Camera-type eye (tissue), 1 donor: ENCODE results near the gene CGB7. TPM values are rescaled to one million over a fixed set of nuclear protein-coding genes. Genes with fewer than 3 reads are reported as not detected.

Experiments
- total RNA-seq: library from RNA; depleted of rRNA; stranded (reverse); fragments of >200 nt; gene quantifications from one replicate; pipeline ENCODE4 v1.2.3, GENCODE V29; 2014

The CGB7 gene
- not detected for total RNA-seq

DNA sequence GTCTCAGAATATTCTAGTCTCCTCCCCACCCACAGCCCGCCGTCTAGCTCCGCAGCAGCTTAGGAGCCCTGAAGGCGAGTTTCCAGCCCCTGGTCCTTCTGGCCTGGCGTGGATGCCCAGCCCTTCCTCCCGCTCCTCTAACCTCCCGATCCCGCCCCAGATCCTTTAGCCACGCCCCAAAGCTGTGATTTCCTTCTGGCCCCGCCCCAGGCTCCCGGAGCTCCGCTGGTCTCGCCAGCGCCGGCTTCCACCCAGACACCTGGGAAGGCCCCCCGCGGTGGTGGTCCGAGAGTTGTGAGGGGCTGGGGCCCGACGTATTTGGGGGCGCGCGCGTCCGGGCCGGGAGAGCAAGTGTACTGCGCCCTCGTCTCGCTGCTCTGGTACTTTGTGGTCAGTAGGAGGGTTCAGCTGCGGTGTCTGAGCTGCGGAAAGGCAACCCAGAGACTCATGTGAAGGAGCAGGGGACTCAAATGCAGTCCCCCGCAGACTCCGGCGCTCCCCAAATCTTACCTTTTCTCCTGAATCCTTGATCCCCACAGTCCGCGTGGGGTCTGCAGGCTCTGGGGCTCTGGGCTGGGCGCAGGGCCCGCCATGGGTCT lies at the start of gene CGB7:
TSS of gene CGB7 (minus strand) at position 114 of the 599 bp plus-strand sequence. CDS start 2,374 bp downstream, outside the sequence.

DNA sequence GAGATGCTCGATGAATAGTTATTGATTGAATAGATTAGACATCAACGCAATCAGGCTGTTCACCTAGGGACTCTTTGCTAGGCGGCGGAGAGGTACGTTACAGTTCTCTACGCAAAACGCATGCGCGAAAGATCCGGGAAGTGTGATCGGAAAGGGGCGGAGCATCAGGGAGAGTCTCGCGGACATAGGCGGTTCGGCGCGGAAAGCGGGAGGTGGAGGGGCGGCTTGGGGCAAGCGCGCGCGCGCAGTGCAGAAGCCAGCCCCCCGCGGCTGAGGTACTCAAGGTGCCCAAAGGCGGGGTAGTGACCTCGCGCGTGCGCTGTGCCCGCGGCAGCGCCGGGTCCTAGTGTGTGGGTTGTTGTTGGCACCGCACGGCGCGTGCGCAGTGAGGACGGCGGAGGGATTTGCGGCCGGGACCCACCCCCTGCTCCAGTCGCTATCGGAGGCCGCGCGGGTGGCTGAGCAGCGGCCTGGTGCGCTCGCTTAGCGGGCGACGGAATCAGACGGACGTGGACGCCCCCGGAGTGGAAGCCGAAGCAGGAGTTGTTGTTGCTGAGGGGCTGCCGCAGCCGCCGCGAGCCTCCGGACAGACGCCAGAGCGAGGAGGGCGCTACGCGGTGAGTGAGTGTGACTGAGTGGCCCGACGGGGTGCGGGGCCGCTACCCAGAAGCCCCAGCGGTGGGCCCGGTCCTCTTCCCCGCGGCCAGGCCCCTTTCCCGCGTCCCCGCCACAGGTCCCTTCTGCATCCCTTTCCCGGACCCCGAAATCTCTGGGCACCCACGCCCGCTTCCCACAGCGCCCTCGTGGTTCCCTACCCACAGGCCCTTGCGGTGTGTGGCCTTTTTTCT lies 27.7 kb upstream of the CGB7 start, which contains the start of gene SNRNP70:
TSS of gene SNRNP70 (plus strand) at position 432 of the 848 bp plus-strand sequence. CDS start 964 bp downstream, outside the sequence.

DNA sequence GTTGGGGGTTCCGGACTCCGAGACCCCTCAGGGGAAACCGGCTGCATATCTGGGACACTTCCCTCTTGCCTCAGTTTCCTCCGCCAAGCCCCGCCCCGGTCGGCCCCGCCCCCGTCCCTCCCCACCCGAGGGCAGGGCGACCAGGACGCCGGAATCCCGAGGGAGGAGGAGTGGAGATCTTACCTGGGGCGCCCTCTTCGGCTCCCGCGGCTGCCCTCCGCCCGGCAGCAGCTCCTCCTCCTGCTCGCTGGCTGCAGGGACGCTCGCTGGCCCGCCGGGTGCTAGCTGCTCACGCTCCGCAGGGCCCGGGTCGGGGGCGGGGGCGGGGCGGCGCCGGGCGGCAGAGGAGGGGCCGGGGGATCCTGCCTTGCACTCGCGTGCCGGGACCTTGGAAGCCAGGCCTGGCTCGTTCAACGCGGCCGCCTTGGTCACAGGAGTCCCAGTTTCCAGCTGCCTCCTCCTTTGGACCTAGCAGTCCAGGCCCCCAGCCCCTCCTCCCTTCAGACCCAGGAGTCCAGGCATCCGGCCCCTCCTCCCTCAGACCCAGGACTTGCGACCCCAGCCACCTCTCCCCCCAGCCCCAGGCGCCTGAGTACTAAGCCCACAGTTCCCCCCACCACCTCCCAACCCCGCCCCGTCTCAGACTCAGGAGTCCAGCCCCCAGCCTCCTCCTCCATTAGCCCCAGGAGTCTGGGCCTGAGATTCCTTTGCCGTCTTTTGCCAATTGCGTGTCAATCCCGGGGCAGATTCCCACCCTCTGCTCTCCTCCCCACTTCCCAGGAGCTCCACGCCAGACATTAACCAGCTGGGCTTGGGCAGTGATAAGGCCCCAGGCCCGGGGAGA lies 7.4 kb upstream of the CGB7 start, which contains the start of gene NTF4:
TSS of gene NTF4 (minus strand) at position 51 of the 844 bp plus-strand sequence. CDS start 2,821 bp downstream, outside the sequence.

DNA sequence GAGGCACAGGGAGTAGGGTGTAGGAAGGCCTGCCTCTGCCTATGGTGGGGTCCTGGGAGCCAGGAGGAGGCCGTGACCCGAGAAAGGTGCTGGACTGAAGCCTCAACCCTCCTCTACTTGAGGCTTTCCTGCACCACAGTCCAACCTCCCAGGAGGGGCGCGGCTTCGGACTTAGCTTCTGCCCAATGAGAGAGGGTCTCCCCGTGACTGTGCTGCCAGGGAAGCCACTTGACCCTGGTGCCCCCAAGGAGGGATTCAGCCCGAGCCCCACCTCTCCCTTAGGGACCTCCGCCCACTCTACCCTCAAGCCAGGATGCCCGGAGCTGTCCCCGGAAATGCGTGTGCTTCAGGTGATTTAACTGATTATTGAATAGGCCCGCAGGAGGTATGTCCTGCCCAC lies 8.5 kb downstream of the CGB7 start, which contains the start of gene CGB8:
TSS of gene CGB8 (minus strand) at position 101 of the 400 bp plus-strand sequence. CDS start 372 bp downstream, outside the sequence.

GRCh38 chr19:49043548-49043947 lies 14.0 kb downstream of the CGB7 start, which contains the start of gene CGB5:
Gene CGB5, plus strand, starts transcription at chr19:49043848. Its CDS starts 362 bp downstream, at chr19:49044210.

GRCh38 chr19:49036815-49037214 lies 20.7 kb downstream of the CGB7 start, which contains the start of gene CGB1:
Gene CGB1, minus strand, starts transcription at chr19:49036895. Its CDS starts 184 bp downstream, at chr19:49036711.

DNA sequence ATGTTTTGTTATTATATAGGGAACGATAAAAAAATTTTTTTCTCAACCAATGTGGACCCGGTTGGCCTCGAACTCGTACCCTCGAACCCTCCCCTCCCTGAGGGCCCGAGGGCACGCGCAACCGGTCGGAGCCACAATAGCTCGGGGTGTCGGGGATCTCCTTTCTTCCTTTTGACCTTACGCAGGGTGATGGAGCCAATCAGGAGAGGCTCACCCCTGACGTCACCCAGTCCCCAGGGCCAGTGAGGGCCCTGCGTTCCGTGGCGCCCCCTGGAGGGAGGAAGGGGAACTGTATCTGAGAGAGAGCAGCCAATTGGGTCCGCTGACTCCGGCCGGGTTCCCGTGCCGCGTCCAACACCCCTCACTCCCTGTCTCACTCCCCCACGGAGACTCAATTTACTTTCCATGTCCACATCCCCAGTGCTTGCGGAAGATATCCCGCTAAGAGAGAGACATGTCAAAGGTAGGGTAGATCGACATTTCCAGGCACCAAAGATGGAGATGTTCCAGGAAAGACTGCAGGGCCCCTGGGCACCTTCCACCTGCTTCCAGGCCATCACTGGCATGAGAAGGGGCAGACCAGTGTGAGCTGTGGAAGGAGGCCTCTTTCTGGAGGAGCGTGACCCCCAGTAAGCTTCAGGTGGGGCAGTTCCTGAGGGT lies 25.8 kb downstream of the CGB7 start, which contains the start of gene CGB2:
TSS of gene CGB2 (plus strand) at position 249 of the 660 bp plus-strand sequence. CDS start at position 455, 206 bp downstream.

DNA sequence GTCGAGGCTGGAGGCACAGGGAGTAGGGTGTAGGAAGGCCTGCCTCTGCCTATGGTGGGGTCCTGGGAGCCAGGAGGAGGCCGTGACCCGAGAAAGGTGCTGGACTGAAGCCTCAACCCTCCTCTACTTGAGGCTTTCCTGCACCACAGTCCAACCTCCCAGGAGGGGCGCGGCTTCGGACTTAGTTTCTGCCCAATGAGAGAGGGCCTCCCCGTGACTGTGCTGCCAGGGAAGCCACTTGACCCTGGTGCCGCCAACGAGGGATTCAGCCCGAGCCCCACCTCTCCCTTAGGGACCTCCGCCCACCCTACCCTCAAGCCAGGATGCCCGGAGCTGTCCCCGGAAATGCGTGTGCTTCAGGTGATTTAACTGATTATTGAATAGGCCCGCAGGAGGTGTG lies 33.3 kb downstream of the CGB7 start, which contains the start of gene CGB3:
TSS of gene CGB3 (minus strand) at position 101 of the 400 bp plus-strand sequence. CDS start 362 bp downstream, outside the sequence.

GRCh38 chr19:49017041-49017665 lies 40.4 kb downstream of the CGB7 start, which contains the start of gene LHB:
Gene LHB, minus strand, starts transcription at chr19:49017091. Its CDS starts 10 bp downstream, at chr19:49017081.

Other genes with a start within 250 kb of the CGB7 start
- 27.3 TPM for gene BCAT2, start 246.7 kb downstream of the CGB7 start, total RNA-seq
- 13.8 TPM for gene HSD17B14, start 221.3 kb downstream of the CGB7 start, total RNA-seq
- 10.8 TPM for gene PLEKHA4, start 189.1 kb downstream of the CGB7 start, total RNA-seq
- gene PPP1R15A, start 185.3 kb downstream of the CGB7 start, total RNA-seq, result 42.4 TPM
- gene TULP2, start 159.0 kb downstream of the CGB7 start, total RNA-seq, result 0.22 TPM
- 153 TPM for gene NUCB1, start 157.4 kb downstream of the CGB7 start, total RNA-seq
- gene DHDH, start 124.0 kb downstream of the CGB7 start, total RNA-seq, result not detected
- gene BAX, start 102.9 kb downstream of the CGB7 start, total RNA-seq, result 24.8 TPM
- gene FTL, start 92.4 kb downstream of the CGB7 start, total RNA-seq, result 1,146 TPM
- 47.8 TPM for gene GYS1, start 64.4 kb downstream of the CGB7 start, total RNA-seq
- 93.5 TPM for gene RUVBL2, start 63.9 kb downstream of the CGB7 start, total RNA-seq
- not detected for gene LHB, start 40.7 kb downstream of the CGB7 start, total RNA-seq
- not detected for gene CGB3, start 33.4 kb downstream of the CGB7 start, total RNA-seq
- gene CGB2, start 25.9 kb downstream of the CGB7 start, total RNA-seq, result not detected
- gene CGB1, start 20.9 kb downstream of the CGB7 start, total RNA-seq, result not detected
- gene CGB5, start 13.9 kb downstream of the CGB7 start, total RNA-seq, result not detected
- gene CGB8, start 8.6 kb downstream of the CGB7 start, total RNA-seq, result not detected
- 0.93 TPM for gene NTF4, start 7.1 kb upstream of the CGB7 start, total RNA-seq
- gene KCNA7, start 14.9 kb upstream of the CGB7 start, total RNA-seq, result 0.22 TPM
- gene SNRNP70, start 27.7 kb upstream of the CGB7 start, total RNA-seq, result 301 TPM
- gene LIN7B, start 56.6 kb upstream of the CGB7 start, total RNA-seq, result 12.2 TPM
- gene C19orf73, start 61.4 kb upstream of the CGB7 start, total RNA-seq, result 2.0 TPM
- 27.9 TPM for gene PPFIA3, start 61.8 kb upstream of the CGB7 start, total RNA-seq
- gene HRC, start 97.6 kb upstream of the CGB7 start, total RNA-seq, result 18.6 TPM
- gene TRPM4, start 100.0 kb upstream of the CGB7 start, total RNA-seq, result 16.3 TPM